H9 (cell line): ENCODE data around the gene SEL1L2. TPM values are rescaled to one million over a fixed set of nuclear protein-coding genes. Genes with fewer than 3 reads are reported as not detected.
A peak's percentile ranks its signal among the peaks of the same experiment; 100 is the strongest.

Source experiments
- DNase-seq: peaks from one replicate; pipeline ENCODE4 v3.0.0-alpha.2; 2017
- H2AFZ ChIP-seq: one replicate; pipeline ENCODE4 v1.6.1; 2013; ENCODE audit warnings: mild to moderate bottlenecking, low read length, control low read depth, moderate library complexity
- H2AK5ac ChIP-seq: 2 replicates; pipeline ENCODE4 v1.6.1; 2013; ENCODE audit warnings: low read length, control low read depth, mixed read lengths; ENCODE audit not compliant: insufficient read length
- H2BK120ac ChIP-seq: one replicate; pipeline ENCODE4 v1.6.1; 2013; ENCODE audit warnings: low read depth, mild to moderate bottlenecking, low read length, control low read depth, inconsistent platforms; ENCODE audit not compliant: poor library complexity, severe bottlenecking
- H2BK12ac ChIP-seq: 2 replicates; pipeline ENCODE4 v1.6.1; 2013; ENCODE audit warnings: low read length, control low read depth, mixed read lengths, low read depth; ENCODE audit not compliant: insufficient read length
- H2BK15ac ChIP-seq: 2 replicates; pipeline ENCODE4 v1.6.1; 2013; ENCODE audit warnings: low read depth, low read length, control low read depth
- H2BK20ac ChIP-seq: one replicate; pipeline ENCODE4 v1.6.1; 2013; ENCODE audit warnings: low read depth, mild to moderate bottlenecking, low read length, control low read depth, inconsistent platforms; ENCODE audit not compliant: poor library complexity, severe bottlenecking
- H2BK5ac ChIP-seq: 2 replicates; pipeline ENCODE4 v1.6.1; 2013; ENCODE audit warnings: low read length, control low read depth, mixed read lengths; ENCODE audit not compliant: insufficient read length
- H3K14ac ChIP-seq: 2 replicates; pipeline ENCODE4 v1.6.1; 2013; ENCODE audit warnings: low read length, control low read depth; ENCODE audit not compliant: insufficient read depth
- H3K18ac ChIP-seq: 2 replicates; pipeline ENCODE4 v1.6.1; 2013; ENCODE audit warnings: low read depth, mild to moderate bottlenecking, mixed read lengths, low read length, control low read depth; ENCODE audit not compliant: insufficient read length
- H3K23ac ChIP-seq: 2 replicates; pipeline ENCODE4 v1.6.1; 2013; ENCODE audit warnings: low read length, control low read depth, mixed read lengths, low read depth; ENCODE audit not compliant: insufficient read length
- H3K23me2 ChIP-seq: 2 replicates; pipeline ENCODE4 v1.6.1; 2013; ENCODE audit warnings: low read depth, mild to moderate bottlenecking, mixed read lengths, low read length, control low read depth; ENCODE audit not compliant: insufficient read length, poor library complexity, severe bottlenecking
- H3K27ac ChIP-seq: 2 replicates; pipeline ENCODE4 v1.5.1; 2013; ENCODE audit warnings: low read length, control low read depth, mixed read lengths, low read depth; ENCODE audit not compliant: insufficient read length
- H3K27me3 ChIP-seq: 2 replicates; pipeline ENCODE4 v1.6.1; 2013; ENCODE audit warnings: low read length, control low read depth, inconsistent platforms; ENCODE audit not compliant: insufficient read depth
- H3K4ac ChIP-seq: 2 replicates; pipeline ENCODE4 v1.6.1; 2013; ENCODE audit warnings: low read depth, mild to moderate bottlenecking, control low read depth, inconsistent platforms, low read length, moderate library complexity
- H3K4me1 ChIP-seq: 2 replicates; pipeline ENCODE4 v1.6.1; 2013; ENCODE audit warnings: low read length, control low read depth, inconsistent platforms; ENCODE audit not compliant: insufficient read depth
- H3K4me2 ChIP-seq: 2 replicates; pipeline ENCODE4 v1.6.1; 2013; ENCODE audit warnings: low read length, control low read depth, mixed read lengths; ENCODE audit not compliant: insufficient read length, insufficient read depth
- H3K56ac ChIP-seq: 2 replicates; pipeline ENCODE4 v1.6.1; 2013; ENCODE audit warnings: low read depth, mild to moderate bottlenecking, mixed read lengths, low read length, control low read depth; ENCODE audit not compliant: insufficient read length
- H3K79me1 ChIP-seq: 2 replicates; pipeline ENCODE4 v1.6.1; 2013; ENCODE audit warnings: low read depth, mild to moderate bottlenecking, moderate library complexity, low read length, control low read depth, inconsistent platforms; ENCODE audit not compliant: insufficient read depth, poor library complexity, severe bottlenecking
- H3K79me2 ChIP-seq: 2 replicates; pipeline ENCODE4 v1.6.1; 2013; ENCODE audit warnings: low read length, control low read depth, inconsistent platforms; ENCODE audit not compliant: insufficient read depth
- H3K9ac ChIP-seq: 2 replicates; pipeline ENCODE4 v1.6.1; 2013; ENCODE audit warnings: low read length, control low read depth, mixed read lengths; ENCODE audit not compliant: insufficient read length; ENCODE audit errors: extremely low read depth
- H3K9me3 ChIP-seq: one replicate; pipeline ENCODE4 v1.6.1; 2013; ENCODE audit warnings: low read depth, low read length, inconsistent platforms; ENCODE audit not compliant: control insufficient read depth
- H3T11ph ChIP-seq: one replicate; pipeline ENCODE4 v1.6.1; 2013; ENCODE audit warnings: mild to moderate bottlenecking, low read length, control low read depth, inconsistent platforms
- H4K20me1 ChIP-seq: one replicate; pipeline ENCODE4 v1.6.1; 2013; ENCODE audit not compliant: control insufficient read depth, insufficient read length, insufficient read depth
- H4K5ac ChIP-seq: 2 replicates; pipeline ENCODE4 v1.6.1; 2013; ENCODE audit warnings: low read depth, mild to moderate bottlenecking, mixed read lengths, low read length, control low read depth; ENCODE audit not compliant: insufficient read length
- H4K8ac ChIP-seq: replicated peaks from 2 replicates; pipeline ENCODE4 v1.6.1; 2013; ENCODE audit warnings: low read length, control low read depth, mixed read lengths, low read depth; ENCODE audit not compliant: insufficient read length
- H4K91ac ChIP-seq: 2 replicates; pipeline ENCODE4 v1.6.1; 2013; ENCODE audit warnings: low read depth, mild to moderate bottlenecking, moderate library complexity, mixed read lengths, low read length, control low read depth; ENCODE audit not compliant: insufficient read length
- H3K27ac Mint-ChIP-seq, 3 experiments: 2 replicates in 2 of 3; 3 replicates in 1 of 3; pipeline ENCODE4 v1.8.0; 2020 to 2021; ENCODE audit warnings: mixed read lengths in 3 of 3, mild to moderate bottlenecking in 1 of 3, moderate library complexity in 1 of 3
- H3K27me3 Mint-ChIP-seq: 2 replicates; pipeline ENCODE4 v1.8.0; 2021; ENCODE audit warnings: low read depth, mild to moderate bottlenecking, moderate library complexity, mixed read lengths
- H3K36me3 Mint-ChIP-seq, 3 experiments: 2 replicates in 2 of 3; 3 replicates in 1 of 3; pipeline ENCODE4 v1.8.0; 2020 to 2021; ENCODE audit warnings: low read depth in 3 of 3, mixed read lengths in 3 of 3; ENCODE audit not compliant: insufficient read depth in 1 of 3
- H3K4me1 Mint-ChIP-seq, 2 experiments: 2 replicates each; pipeline ENCODE4 v1.8.0; 2020; ENCODE audit warnings: mixed read lengths in 2 of 2
- H3K4me3 Mint-ChIP-seq, 2 experiments: 2 replicates in 1 of 2; 3 replicates in 1 of 2; pipeline ENCODE4 v1.8.0; 2020 to 2021; ENCODE audit warnings: mild to moderate bottlenecking in 2 of 2, mixed read lengths in 2 of 2, moderate library complexity in 1 of 2
- H3K9me3 Mint-ChIP-seq, 2 experiments: 2 replicates in 1 of 2; 3 replicates in 1 of 2; pipeline ENCODE4 v1.8.0; 2020; ENCODE audit warnings: mild to moderate bottlenecking in 2 of 2, mixed read lengths in 2 of 2, moderate library complexity in 1 of 2
- WGBS: extraction: QIAGEN DNeasy Blood & Tissue Kit; methylation state at CpG from one replicate; pipeline ENCODE4 v1.1.7; 2013; ENCODE audit warnings: missing lambda C conversion rate, low lambda C conversion rate, mixed read lengths; ENCODE audit not compliant: insufficient read length; ENCODE audit errors: extremely low coverage; 5-methylcytosine and 5-hydroxymethylcytosine counted together
- total RNA-seq: library from RNA; stranded (reverse); gene quantifications from 2 replicates; pipeline ENCODE4 v1.2.1, GENCODE V29; 2021
- TF ChIP-seq, protein P1 (sequence below): fragments of 200-600 bp; sonication (generic); conservative IDR thresholded peaks from 3 replicates; pipeline ENCODE4 v1.8.0; 2021; ENCODE audit warnings: antibody characterized with exemption, mild to moderate bottlenecking

The SEL1L2 gene
- total RNA-seq, 1 experiment from 2014 or later = not detected

DNA sequence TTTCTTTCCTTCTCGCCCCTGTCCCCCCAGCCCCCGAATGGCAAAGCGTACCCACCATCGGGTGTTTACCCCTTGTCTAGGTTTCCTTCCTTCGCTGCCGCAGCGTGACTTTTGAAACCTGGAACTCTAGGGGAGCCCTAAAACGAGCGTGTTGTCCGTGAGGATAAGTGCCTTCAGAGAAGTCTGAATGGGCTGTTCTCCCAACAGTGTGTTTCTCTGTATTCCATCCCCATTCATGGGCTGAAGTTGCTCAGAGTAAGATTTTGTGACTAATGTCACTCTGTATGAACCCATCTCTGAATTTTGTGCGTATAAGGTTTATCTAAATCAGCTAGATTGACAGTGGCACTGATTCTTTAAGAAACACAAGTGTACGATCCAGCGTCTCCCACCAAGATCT is 5.9 kb upstream of the SEL1L2 start:
- Histone ChIP-seq H3K9ac (no peak overlapping the region), H2AFZ (no peak overlapping the region), H3K27ac (no peak overlapping the region)

More for the DNA sequence above, 5.9 kb upstream of the SEL1L2 start:
- no peak overlapping the region for H2BK15ac ChIP-seq
- Mint-ChIP-seq H3K27ac (peak overlapping the region in 1 of 3 experiments; percentile 77; a peak in 1 of 7 replicates), H3K36me3 (peaks cover 0 to 2% (median 0%) of the 10 kb centered on the region in 3 experiments; a peak in 1 of 7 replicates), H3K4me3 (peak overlapping the region; percentile 87 to 97), H3K9me3 (peaks cover 0 to 2% of the 10 kb centered on the region in 2 experiments; a peak in 3 of 5 replicates), H3K27me3 (peaks cover 14% of the 10 kb centered on the region), H3K4me1 (peaks cover 8 to 11% of the 10 kb centered on the region in 2 experiments; a peak in 3 of 4 replicates)
- H3K4me1 ChIP-seq = no peaks in the 10 kb centered on the region
- no peak overlapping the region for H4K91ac ChIP-seq
- peaks cover 3% of the 10 kb centered on the region for H3K23me2 ChIP-seq
- TF ChIP-seq, protein P1, sequence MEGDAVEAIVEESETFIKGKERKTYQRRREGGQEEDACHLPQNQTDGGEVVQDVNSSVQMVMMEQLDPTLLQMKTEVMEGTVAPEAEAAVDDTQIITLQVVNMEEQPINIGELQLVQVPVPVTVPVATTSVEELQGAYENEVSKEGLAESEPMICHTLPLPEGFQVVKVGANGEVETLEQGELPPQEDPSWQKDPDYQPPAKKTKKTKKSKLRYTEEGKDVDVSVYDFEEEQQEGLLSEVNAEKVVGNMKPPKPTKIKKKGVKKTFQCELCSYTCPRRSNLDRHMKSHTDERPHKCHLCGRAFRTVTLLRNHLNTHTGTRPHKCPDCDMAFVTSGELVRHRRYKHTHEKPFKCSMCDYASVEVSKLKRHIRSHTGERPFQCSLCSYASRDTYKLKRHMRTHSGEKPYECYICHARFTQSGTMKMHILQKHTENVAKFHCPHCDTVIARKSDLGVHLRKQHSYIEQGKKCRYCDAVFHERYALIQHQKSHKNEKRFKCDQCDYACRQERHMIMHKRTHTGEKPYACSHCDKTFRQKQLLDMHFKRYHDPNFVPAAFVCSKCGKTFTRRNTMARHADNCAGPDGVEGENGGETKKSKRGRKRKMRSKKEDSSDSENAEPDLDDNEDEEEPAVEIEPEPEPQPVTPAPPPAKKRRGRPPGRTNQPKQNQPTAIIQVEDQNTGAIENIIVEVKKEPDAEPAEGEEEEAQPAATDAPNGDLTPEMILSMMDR = no peak
- peak overlapping the region; percentile 78 for H3K4me2 ChIP-seq
- no peaks in the 10 kb centered on the region for H3K9me3 ChIP-seq
- no peak overlapping the region for H2AK5ac ChIP-seq
- no peak overlapping the region for H3T11ph ChIP-seq
- no peak overlapping the region for H3K56ac ChIP-seq
- H3K79me2 ChIP-seq = no peaks in the 10 kb centered on the region
- no peak overlapping the region for H2BK5ac ChIP-seq
- H3K27me3 ChIP-seq = no peaks in the 10 kb centered on the region; the same call in 1 of the 2 replicates
- H3K4ac ChIP-seq = no peak overlapping the region
- no peaks in the 10 kb centered on the region for H3K79me1 ChIP-seq
- H4K5ac ChIP-seq = no peak overlapping the region
- H2BK12ac ChIP-seq = no peak overlapping the region
- H3K18ac ChIP-seq = no peak overlapping the region
- DNase-seq = no peak
- no peak overlapping the region for H2BK20ac ChIP-seq
- H2BK120ac ChIP-seq = no peak overlapping the region
- H4K8ac ChIP-seq = no peak overlapping the region
- H4K20me1 ChIP-seq = no peaks in the 10 kb centered on the region
- no CpG with 5 or more reads among the region's 13 CpGs for WGBS
- no peak overlapping the region for H3K23ac ChIP-seq
- no peak overlapping the region for H3K14ac ChIP-seq
